Heart left ventricle (tissue), 16 donors: ENCODE data around the gene MCM8. TPM values are rescaled to one million over a fixed set of nuclear protein-coding genes. Genes with fewer than 3 reads are reported as not detected.

Experiments
- ATAC-seq, 4 donors: fragments of 200-7000 bp; cut with Tn5 transposase; one replicate each; pipeline ENCODE4 v1.9.1; 2020 to 2022; ENCODE audit warnings: moderate library complexity in 4 of 4, mild to moderate bottlenecking in 3 of 4, moderate number of reproducible peaks in 1 of 4
- DNase-seq, 5 donors: peaks; one replicate each; pipeline ENCODE4 v3.0.0-alpha.2; 2020
- H3K27ac ChIP-seq, 12 donors: fragments of 200-600 bp; sonication (generic) in 4 of 12; one replicate each; pipeline versions ENCODE4 v1.5.0 to v1.8.0; 2016 to 2022; ENCODE audit warnings: mild to moderate bottlenecking in 2 of 12
- H3K27me3 ChIP-seq, 9 donors: fragments of 200-600 bp; sonication (generic) in 2 of 9; one replicate each; pipeline versions ENCODE4 v1.5.1 to v1.8.0; 2016 to 2022; ENCODE audit warnings: mild to moderate bottlenecking in 3 of 9
- H3K36me3 ChIP-seq, 9 donors: fragments of 200-600 bp; sonication (generic) in 2 of 9; one replicate each; pipeline versions ENCODE4 v1.5.0 to v1.8.0; 2018 to 2022; ENCODE audit warnings: mild to moderate bottlenecking in 2 of 9
- H3K4me1 ChIP-seq, 12 donors: fragments of 200-600 bp; sonication (generic) in 4 of 12; one replicate each; pipeline versions ENCODE4 v1.5.0 to v1.8.0; 2016 to 2022; ENCODE audit warnings: mild to moderate bottlenecking in 3 of 12
- H3K4me3 ChIP-seq, 12 donors: fragments of 200-600 bp; sonication (generic) in 4 of 12; one replicate each; pipeline versions ENCODE4 v1.5.0 to v1.8.0; 2017 to 2022; ENCODE audit warnings: mild to moderate bottlenecking in 9 of 12, moderate library complexity in 4 of 12
- H3K9me3 ChIP-seq, 12 donors: fragments of 200-600 bp; sonication (generic) in 4 of 12; one replicate each; pipeline versions ENCODE4 v1.5.0 to v1.8.0; 2016 to 2022; ENCODE audit warnings: mild to moderate bottlenecking in 1 of 12
- POLR2A ChIP-seq, 2 donors: fragments of 450-650 bp; IDR thresholded peaks; one replicate each; pipeline ENCODE4 v1.6.1; 2017; ENCODE audit warnings: antibody characterized with exemption in 2 of 2, mild to moderate bottlenecking in 2 of 2, moderate library complexity in 2 of 2
- WGBS, 4 donors: extraction: QIAGEN DNeasy Blood & Tissue Kit in 2 of 4; methylation state at CpG; one replicate each; pipeline versions ENCODE4 v1.1.5 to v1.1.7; 2013 to 2018; 5-methylcytosine and 5-hydroxymethylcytosine counted together
- intact Hi-C, 10 donors: fragments of 100-400 bp; cut with DNase I; formaldehyde crosslinking; loops; one replicate each; pipeline versions ENCODE4 v1.11.1 to v1.14.2; 2022
- polyA plus RNA-seq, 2 donors: library from polyadenylated mRNA; stranded (reverse); fragments of 200-250 nt; gene quantifications; one replicate each; pipeline ENCODE4 v1.2.3, GENCODE V29; 2013
- total RNA-seq, 9 donors: library from RNA; depleted of rRNA in 2 of 9; stranded (reverse); fragments of >200 nt in 2 of 9; fragmentation: NEBNext Ultra II Directional in 3 of 9; extraction: Animal tissue kit (Norgen Biotek cat#: 25700) in 3 of 9; gene quantifications; one replicate each; pipeline versions ENCODE4 v1.1.0 to v1.2.4, GENCODE V29; 2016 to 2023
- TF ChIP-seq, protein P1 (sequence below), 12 donors: fragments of 200-600 bp; sonication (generic) in 4 of 12; IDR thresholded peaks; one replicate each; pipeline versions ENCODE4 v1.5.0 to v1.8.0; 2018 to 2022; ENCODE audit warnings: antibody characterized with exemption in 12 of 12, mild to moderate bottlenecking in 5 of 12
- donor health status: ischemic (EF 13 %, LVEDD 7.1; RV severe dilation, severe dysfunction).
- donor health status: healthy with polysubstance abuse.
- donor health status: DM: no; HTN: yes; CAD: no.
- donor health status: DM: no; HTN: no; CAD: no.
- donor health status: ischemic (EF 25% LVEDD 6.9; RV normal size, moderate dysfunction).
- donor health status: ischemic (EF 25% LVEDD 5.7; RV mildly dilated, moderate dysfunction).
- donor health status: healthy.
- donor health status: DM: yes; HTN: yes; CAD: no.
- donor health status: ischemic (EF 35%, LVEDD 5.7; RV mildly dilated, moderate dysfunction).
- donor health status: nonischemic (EF 11% LVEDD 7.7; RV severe dilation, severe dysfunction).
- donor health status: DM: yes; HTN: yes; CAD: no.
- donor health status: PGD.
- donor health status: ischemic (EF 29% LVEDD 5.4; RV normal size, mild dysfunction).
- donor health status: nonischemic (EF 23%, LVEDD 6.1; RV moderate dilation, normal function).

The MCM8 gene
- total and polyA plus RNA-seq, 11 donors = 1.8 to 8.7 (median 6.5) TPM

DNA sequence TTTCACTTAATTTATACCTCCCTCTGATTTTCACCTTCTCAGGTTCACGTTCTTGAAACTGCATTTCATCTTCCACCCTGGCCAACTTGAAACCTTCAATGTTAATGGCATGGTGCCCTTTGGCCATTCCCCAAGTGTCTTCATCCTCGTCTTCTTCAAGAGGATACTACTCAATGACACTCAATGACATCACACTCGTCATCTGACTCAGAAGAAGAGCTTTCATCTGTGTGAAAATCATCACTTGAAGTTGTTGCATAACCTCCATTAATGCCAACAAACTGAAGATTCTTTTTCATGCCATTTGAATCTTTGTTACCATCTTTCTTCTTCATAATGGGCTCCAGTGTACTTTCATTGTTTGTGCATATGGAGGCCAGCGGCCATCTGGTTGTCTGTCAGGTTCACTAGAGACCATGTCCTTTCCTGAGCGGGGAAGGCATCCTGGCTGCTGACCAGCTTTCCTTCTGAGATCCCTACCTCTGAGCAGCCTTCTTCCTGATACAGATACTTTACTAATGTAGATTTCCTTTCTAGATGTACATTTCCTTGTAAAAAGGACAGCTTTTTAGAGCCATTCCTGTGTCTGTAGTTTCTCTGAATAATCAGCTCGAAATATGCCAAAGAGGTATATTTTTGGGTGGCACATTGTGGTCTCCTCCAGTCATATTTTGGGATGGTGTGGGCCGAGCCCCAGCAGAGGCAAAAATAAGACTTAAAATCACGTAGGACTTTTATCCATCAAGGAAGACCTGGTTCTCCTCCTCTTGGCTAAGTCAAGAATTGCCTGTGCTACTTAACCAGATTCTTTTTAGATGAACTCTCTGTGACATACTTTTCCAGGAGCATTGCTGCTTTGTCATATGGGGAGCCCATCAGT lies 21.4 kb upstream of the MCM8 start:
- Histone ChIP-seq H3K27me3 (no peaks in the 10 kb centered on the region), H3K4me3 (no peak overlapping the region), H3K27ac (no peak overlapping the region), H3K9me3 (no peaks in the 10 kb centered on the region), H3K36me3 (no peaks in the 10 kb centered on the region), H3K4me1 (no peaks in the 10 kb centered on the region)
- DNase-seq = no peak
- TF ChIP-seq, protein P1, sequence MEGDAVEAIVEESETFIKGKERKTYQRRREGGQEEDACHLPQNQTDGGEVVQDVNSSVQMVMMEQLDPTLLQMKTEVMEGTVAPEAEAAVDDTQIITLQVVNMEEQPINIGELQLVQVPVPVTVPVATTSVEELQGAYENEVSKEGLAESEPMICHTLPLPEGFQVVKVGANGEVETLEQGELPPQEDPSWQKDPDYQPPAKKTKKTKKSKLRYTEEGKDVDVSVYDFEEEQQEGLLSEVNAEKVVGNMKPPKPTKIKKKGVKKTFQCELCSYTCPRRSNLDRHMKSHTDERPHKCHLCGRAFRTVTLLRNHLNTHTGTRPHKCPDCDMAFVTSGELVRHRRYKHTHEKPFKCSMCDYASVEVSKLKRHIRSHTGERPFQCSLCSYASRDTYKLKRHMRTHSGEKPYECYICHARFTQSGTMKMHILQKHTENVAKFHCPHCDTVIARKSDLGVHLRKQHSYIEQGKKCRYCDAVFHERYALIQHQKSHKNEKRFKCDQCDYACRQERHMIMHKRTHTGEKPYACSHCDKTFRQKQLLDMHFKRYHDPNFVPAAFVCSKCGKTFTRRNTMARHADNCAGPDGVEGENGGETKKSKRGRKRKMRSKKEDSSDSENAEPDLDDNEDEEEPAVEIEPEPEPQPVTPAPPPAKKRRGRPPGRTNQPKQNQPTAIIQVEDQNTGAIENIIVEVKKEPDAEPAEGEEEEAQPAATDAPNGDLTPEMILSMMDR (IDR thresholded peaks at IDR 0.05) = no peak
- TF ChIP-seq POLR2A (IDR thresholded peaks at IDR 0.05) = no peak
- intact Hi-C loops = loop anchor here in 1 of 10 donors (10.0 kb wide), 1 partner anchor 114 kb away; no protein-coding TSS in a partner anchor
- no peak for ATAC-seq
- WGBS, 4 donors = 72 to 74% (median 72%) methylated on average over 8 of the region's 8 CpGs

GRCh38 chr20:5931411-5931810 lies 19.0 kb upstream of the MCM8 start:
- intact Hi-C loops = loop anchor here in 8 of 10 donors (5.0 to 10.0 kb wide), 10 partner anchors 104 to 407 kb away; no protein-coding TSS in a partner anchor
- TF ChIP-seq, protein P1 (IDR thresholded peaks at IDR 0.05) = no peak
- TF ChIP-seq POLR2A (IDR thresholded peaks at IDR 0.05) = no peak
- H3K4me3 ChIP-seq = no peak overlapping the region
- no peak for ATAC-seq
- no peaks in the 10 kb centered on the region for H3K4me1 ChIP-seq
- H3K27ac ChIP-seq = no peak overlapping the region
- DNase-seq = no peak
- 84 to 94% (median 91%) methylated on average over 3 of the region's 3 CpGs for WGBS, 4 donors
- no peaks in the 10 kb centered on the region for H3K27me3 ChIP-seq
- no peaks in the 10 kb centered on the region for H3K9me3 ChIP-seq
- no peaks in the 10 kb centered on the region for H3K36me3 ChIP-seq

GRCh38 chr20:5932796-5933195 lies 17.7 kb upstream of the MCM8 start:
- intact Hi-C loops = loop anchor here in 8 of 10 donors (5.0 to 10.0 kb wide), 10 partner anchors 105 to 408 kb away; no protein-coding TSS in a partner anchor
- no peak for DNase-seq
- H3K9me3 ChIP-seq = no peaks in the 10 kb centered on the region

More at GRCh38 chr20:5932796-5933195, 17.7 kb upstream of the MCM8 start:
- WGBS, 4 donors = 73 to 78% (median 77%) methylated on average over 3 of the region's 3 CpGs
- Histone ChIP-seq H3K27ac (no peak overlapping the region), H3K27me3 (no peaks in the 10 kb centered on the region), H3K4me1 (no peaks in the 10 kb centered on the region), H3K4me3 (no peak overlapping the region), H3K36me3 (peaks cover 0 to 8% (median 6%) of the 10 kb centered on the region in 9 donors)
- TF ChIP-seq, protein P1 (IDR thresholded peaks at IDR 0.05) = no peak
- TF ChIP-seq POLR2A (IDR thresholded peaks at IDR 0.05) = no peak
- ATAC-seq = no peak
